ENCODE measurements around the gene UNC93B1. TPM values are rescaled to one million over a fixed set of nuclear protein-coding genes. Genes with fewer than 3 reads are reported as not detected.

The UNC93B1 gene
- polyA plus RNA-seq, 2 of the 4 experiments (the other 2 are of a cell fraction), result 49.4 to 51.2 TPM

- TF ChIP-seq RAD21 (conservative IDR thresholded peaks at IDR 0.05 in 1 of 2, IDR thresholded peaks at IDR 0.05 in 1 of 2) (no peak), ZNF302 (CRISPR knock-in tag; IDR thresholded peaks at IDR 0.05) (no peak), ZSCAN20 (CRISPR knock-in tag; IDR thresholded peaks at IDR 0.05) (no peak), FOSL2 (IDR thresholded peaks at IDR 0.05) (no peak), FOSL2 (CRISPR knock-in tag; IDR thresholded peaks at IDR 0.05) (no peak), RFX5 (IDR thresholded peaks at IDR 0.05) (no peak)
These were observed 4.2 kb downstream of the UNC93B1 start (continued) for GRCh38 chr11:67999704-68000103.

DNA sequence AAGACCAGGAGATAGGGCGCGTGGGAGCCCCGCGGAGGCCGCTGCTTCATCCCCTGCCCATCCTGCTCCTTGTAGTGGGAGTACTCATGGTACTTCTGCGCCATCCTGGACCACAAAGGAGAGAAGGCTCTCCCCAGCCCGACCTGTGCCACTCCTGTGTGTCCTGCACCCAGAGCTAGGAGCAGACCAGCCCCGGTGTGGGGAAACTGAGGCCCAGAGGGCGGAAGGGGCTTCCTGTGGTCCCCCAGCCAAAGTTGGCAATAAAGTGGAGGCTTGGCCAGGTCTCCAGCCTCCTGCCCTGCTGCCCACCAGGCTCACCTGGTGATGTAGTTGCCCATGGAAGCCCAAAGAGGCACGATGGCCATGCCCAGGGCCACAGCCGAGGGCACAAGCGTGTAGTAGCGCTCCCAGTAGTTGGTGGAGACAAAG lies 4.7 kb downstream of the UNC93B1 start:
- DNase-seq (ENCODE audit: low read depth in 1 of 2, low spot score in 1 of 2), result no peak
- 92% methylated on average over 11 of the region's 13 CpGs for WGBS (ENCODE audit: missing lambda C conversion rate)

DNA sequence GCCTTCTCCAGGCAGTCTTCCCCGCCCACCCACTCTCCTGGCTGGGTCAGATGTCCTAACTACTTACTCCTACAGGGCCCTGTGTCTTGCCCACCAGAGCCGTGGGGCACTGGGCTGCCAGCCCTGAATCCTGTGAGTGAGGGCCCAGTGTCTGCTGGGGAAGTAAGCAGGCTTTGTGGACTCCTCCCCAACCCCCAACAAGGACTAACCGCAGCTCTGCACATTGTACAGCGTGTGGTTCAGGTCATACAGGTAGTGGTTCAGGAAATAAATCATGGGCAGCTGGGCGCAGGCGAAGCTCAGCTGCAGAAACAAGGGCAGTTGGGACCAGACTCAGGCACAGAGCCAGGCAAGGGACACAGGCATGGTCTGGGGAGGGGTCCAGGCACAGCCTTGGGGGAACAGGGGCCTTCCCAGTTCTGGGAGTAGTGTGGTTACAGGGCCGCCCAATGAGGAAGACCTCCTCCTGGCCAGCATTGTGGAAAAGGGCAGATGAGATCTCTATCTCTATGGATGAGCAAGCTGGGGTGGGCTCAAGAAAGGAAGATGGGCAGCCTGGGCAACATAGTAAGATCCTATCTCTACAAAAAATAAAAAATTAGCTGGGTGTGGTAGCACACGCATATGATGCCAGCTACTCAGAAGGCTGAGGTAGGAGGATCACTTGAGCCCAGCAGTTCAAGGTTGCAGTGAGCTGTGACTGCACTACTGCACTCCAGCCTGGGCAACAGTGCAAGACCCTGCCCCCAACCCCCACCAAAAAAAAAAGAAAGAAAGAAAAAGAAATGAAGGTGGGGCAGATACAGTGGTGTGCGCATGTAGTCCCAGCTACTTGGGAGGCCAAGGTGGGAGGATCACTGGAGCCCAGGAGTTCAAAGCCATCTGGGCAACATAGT lies 5.5 kb downstream of the UNC93B1 start:
- ChIA-PET CTCF (interaction anchor here (0.6 to 1.5 kb wide), 3 partner anchors 11 to 187 kb away, joined by 3 to 5 read pairs (median 4); no protein-coding TSS in a partner anchor), POLR2A (interaction anchor here (1.3 kb wide), 1 partner anchor 12 kb away, joined by 4 read pairs; the partner anchor contains the start of gene ALDH3B1)
- WGBS (ENCODE audit: missing lambda C conversion rate), result 92% methylated on average over 9 of the region's 9 CpGs
- TF ChIP-seq ZC3H11A (IDR thresholded peaks at IDR 0.05) (no peak), SREBF2 (IDR thresholded peaks at IDR 0.05) (no peak), BCL3 (IDR thresholded peaks at IDR 0.05) (no peak), ELK1 (IDR thresholded peaks at IDR 0.05; ENCODE audit: low read depth, low read length) (no peak), FOSB (CRISPR knock-in tag; IDR thresholded peaks at IDR 0.05) (no peak), GATA3 (IDR thresholded peaks at IDR 0.05; ENCODE audit: borderline replicate concordance) (no peak), EHF (CRISPR knock-in tag; IDR thresholded peaks at IDR 0.05) (no peak)
- no peaks in the 10 kb centered on the region for H3K9me3 ChIP-seq
- no peak for DNase-seq (ENCODE audit: low read depth in 1 of 2, low spot score in 1 of 2)
- no peak overlapping the region for H3K27ac ChIP-seq
- H3K4me2 ChIP-seq, result no peak overlapping the region
- H3K4me3 ChIP-seq, result no peak overlapping the region
- FAIRE-seq, result no peak
- peaks cover 22% of the 10 kb centered on the region for H3K4me1 ChIP-seq
- ATAC-seq, result no peak

More for the DNA sequence above, 4.7 kb downstream of the UNC93B1 start:
- ChIA-PET CTCF (interaction anchor here (0.6 to 1.5 kb wide), 4 partner anchors 11 to 186 kb away, joined by 3 to 5 read pairs (median 4); no protein-coding TSS in a partner anchor), POLR2A (interaction anchor here (1.3 kb wide), 1 partner anchor 11 kb away, joined by 4 read pairs; the partner anchor contains the start of gene ALDH3B1)
- TF ChIP-seq MYC (IDR thresholded peaks at IDR 0.05; ENCODE audit: borderline replicate concordance, low read length) (no peak), HEYL (CRISPR knock-in tag; IDR thresholded peaks at IDR 0.05) (no peak), KDM1A (IDR thresholded peaks at IDR 0.05; ENCODE audit: low read depth) (no peak), ZC3H11A (IDR thresholded peaks at IDR 0.05) (no peak)
- Histone ChIP-seq H3K4me3 (no peak overlapping the region), H3K4me2 (no peak overlapping the region), H3K4me1 (peaks cover 23% of the 10 kb centered on the region), H3K27ac (no peak overlapping the region), H3K9me3 (no peaks in the 10 kb centered on the region)
- ATAC-seq, result no peak
- FAIRE-seq, result no peak

DNA sequence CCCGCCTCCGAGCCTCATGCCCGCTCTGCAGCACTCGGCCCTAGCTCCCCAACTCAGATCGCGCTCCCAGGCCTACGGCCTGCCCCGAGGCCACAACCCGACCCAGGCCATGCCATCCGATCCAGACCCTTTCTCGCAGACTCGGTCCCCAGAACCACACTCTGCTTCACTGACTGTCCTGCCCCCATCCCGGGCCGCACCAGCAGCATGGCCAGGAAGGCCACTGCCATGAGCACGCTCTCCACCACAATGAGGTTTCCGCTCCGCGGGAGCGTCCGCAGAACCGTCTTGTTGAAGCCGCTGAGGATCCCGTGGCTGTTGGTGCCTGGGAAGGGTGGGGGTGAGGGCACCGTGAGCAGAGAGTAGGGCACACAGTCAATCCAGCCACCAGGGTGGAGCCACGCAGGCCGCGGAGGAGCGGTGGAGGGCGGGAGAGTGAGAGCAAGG lies 6.4 kb downstream of the UNC93B1 start:
- Histone ChIP-seq H3K4me2 (no peak overlapping the region), H3K4me3 (no peak overlapping the region), H3K27ac (peak overlapping the region in 1 of 2 experiments; percentile 56; a peak in 2 of 6 replicates), H3K4me1 (peaks cover 16% of the 10 kb centered on the region), H3K9me3 (no peaks in the 10 kb centered on the region)
- ChIA-PET POLR2A (interaction anchor here (1.1 to 1.4 kb wide), 2 partner anchors 13 to 15 kb away, joined by 3 to 5 read pairs; no protein-coding TSS in a partner anchor), CTCF (interaction anchor here (1.1 to 1.4 kb wide), 2 partner anchors 12 to 150 kb away, joined by 3 read pairs; no protein-coding TSS in a partner anchor)
- 96% methylated on average over 27 of the region's 29 CpGs for WGBS (ENCODE audit: missing lambda C conversion rate)
- ATAC-seq (no peak; a peak in 1 of 6 replicates), FAIRE-seq (no peak), DNase-seq (ENCODE audit: low read depth in 1 of 2, low spot score in 1 of 2) (no peak)
- TF ChIP-seq USF2 (IDR thresholded peaks at IDR 0.05), result no peak
- TF ChIP-seq RCOR1 (IDR thresholded peaks at IDR 0.05; ENCODE audit: low read depth, low read length), result no peak
- TF ChIP-seq MYC (IDR thresholded peaks at IDR 0.05; ENCODE audit: borderline replicate concordance, low read length), result no peak
- TF ChIP-seq EP300 (IDR thresholded peaks at IDR 0.05), result no peak
- no peak for TF ChIP-seq HOXA7 (CRISPR knock-in tag; IDR thresholded peaks at IDR 0.05)
- TF ChIP-seq CTCF (IDR thresholded peaks at IDR 0.05), result no peak
- no peak for TF ChIP-seq CBX2 (IDR thresholded peaks at IDR 0.05; ENCODE audit: borderline replicate concordance, low read depth)

Data from A549 (cell line).